AG09319 (cell line): ENCODE results near the gene LRRTM4.

Experiments
- DNase-seq: peaks from one replicate; pipeline ENCODE4 v3.0.0-alpha.2; 2010; ENCODE audit warnings: low read depth; ENCODE audit errors: extremely low read depth
- TF ChIP-seq, protein P1 (sequence below): IDR thresholded peaks from 2 replicates; pipeline ENCODE4 v1.5.1; 2011; ENCODE audit warnings: low read depth, mild to moderate bottlenecking, inconsistent platforms, low read length, moderate library complexity

LRRTM4 gene

DNA sequence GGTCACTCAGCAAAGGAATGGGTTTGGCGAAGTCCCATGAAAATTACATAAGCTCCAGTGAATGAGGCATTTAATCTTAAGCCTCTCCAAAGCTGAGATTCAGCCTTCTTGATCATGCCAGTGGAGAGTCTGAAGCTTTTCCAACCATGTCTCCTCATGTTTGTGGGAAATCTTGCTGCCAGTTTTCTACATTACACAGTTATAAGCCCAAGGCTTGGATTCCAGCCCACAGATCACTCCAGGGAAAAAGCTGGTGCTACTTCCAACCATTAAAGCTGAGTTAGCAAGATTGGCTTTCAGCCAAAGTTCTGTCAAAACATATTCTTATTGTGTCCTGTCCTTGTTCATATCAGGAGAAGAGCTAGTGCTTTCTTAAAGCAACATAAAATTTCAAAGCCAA, 293.8 kb downstream of the LRRTM4 start:
- TF ChIP-seq, protein P1, sequence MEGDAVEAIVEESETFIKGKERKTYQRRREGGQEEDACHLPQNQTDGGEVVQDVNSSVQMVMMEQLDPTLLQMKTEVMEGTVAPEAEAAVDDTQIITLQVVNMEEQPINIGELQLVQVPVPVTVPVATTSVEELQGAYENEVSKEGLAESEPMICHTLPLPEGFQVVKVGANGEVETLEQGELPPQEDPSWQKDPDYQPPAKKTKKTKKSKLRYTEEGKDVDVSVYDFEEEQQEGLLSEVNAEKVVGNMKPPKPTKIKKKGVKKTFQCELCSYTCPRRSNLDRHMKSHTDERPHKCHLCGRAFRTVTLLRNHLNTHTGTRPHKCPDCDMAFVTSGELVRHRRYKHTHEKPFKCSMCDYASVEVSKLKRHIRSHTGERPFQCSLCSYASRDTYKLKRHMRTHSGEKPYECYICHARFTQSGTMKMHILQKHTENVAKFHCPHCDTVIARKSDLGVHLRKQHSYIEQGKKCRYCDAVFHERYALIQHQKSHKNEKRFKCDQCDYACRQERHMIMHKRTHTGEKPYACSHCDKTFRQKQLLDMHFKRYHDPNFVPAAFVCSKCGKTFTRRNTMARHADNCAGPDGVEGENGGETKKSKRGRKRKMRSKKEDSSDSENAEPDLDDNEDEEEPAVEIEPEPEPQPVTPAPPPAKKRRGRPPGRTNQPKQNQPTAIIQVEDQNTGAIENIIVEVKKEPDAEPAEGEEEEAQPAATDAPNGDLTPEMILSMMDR: no peak
- no peak for DNase-seq

DNA sequence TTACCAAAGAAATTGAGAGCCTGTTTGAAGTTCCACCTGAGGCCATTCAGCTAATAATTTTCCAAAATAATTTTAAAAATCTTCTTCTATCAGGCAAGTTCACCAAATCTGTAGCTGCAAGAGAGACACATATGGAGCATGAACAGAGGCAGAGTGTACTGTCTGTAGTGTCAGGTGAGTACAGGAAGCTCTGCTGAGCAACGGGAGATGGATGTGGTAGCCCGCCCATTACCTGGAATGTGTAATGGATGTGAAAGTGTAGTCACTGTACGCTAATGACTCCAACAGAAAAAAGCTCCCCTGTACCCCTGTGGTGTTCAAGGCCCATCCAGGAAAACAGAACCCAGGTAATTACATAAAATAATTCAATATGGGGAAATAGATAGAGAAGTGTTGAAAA, 311.5 kb downstream of the LRRTM4 start:
- no peak for DNase-seq
- TF ChIP-seq, protein P1: no peak

DNA sequence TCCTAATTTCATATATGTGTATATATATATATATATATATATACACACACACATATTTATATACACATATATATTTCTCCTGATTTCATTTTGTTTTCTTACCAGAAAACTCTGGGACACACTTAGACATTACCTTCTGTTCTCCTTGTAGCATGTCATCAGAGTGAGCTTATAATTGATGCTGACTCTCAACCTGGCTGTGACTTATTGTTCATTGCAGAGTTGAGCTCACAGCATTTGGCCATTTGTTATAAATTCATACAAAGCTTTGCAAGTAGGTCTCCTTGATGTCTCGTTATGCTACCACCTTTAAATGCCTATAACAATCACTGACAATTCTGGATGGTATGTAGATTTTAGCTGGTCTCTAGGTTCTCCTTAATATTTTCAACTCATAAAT, 314.8 kb downstream of the LRRTM4 start:
- DNase-seq: no peak
- TF ChIP-seq, protein P1: no peak

DNA sequence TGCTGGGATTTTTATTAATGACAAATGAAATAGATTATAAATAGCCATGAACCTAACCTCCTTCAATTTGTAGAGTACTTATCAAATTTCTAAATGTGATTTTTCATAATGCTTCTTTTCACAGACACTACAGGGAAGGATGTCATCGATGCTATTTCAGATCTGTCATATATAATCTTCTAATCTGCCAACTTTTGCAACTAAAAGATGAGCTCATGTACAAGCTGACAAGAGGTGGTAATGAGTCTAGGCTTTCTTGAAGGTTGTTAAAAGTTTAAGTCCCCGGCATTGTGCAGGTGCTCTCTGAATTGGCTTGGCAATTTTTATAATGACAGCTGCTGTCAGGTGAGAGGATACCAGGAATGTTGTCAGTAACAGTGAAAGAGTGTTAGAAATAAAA, 320.4 kb downstream of the LRRTM4 start:
- DNase-seq: no peak
- TF ChIP-seq, protein P1: no peak

DNA sequence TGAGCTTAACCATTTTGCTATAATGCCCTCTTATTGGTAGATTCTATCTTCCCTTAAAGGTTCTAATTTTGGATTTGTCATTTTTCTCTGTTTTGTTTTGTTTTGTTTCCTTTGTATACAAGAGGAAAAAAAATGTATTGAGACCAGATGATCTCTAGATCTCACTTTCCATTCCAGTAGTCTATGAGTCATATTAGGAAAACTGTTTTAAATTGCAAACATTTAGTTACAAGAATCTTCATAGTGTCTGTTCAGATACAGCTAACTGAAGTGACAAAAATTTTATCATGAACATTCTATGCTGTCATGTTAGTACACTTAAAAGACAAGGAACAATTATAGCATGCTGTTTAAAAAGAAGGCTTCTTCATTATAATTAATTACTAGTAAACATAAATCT, 322.8 kb downstream of the LRRTM4 start:
- TF ChIP-seq, protein P1: no peak
- DNase-seq: no peak

DNA sequence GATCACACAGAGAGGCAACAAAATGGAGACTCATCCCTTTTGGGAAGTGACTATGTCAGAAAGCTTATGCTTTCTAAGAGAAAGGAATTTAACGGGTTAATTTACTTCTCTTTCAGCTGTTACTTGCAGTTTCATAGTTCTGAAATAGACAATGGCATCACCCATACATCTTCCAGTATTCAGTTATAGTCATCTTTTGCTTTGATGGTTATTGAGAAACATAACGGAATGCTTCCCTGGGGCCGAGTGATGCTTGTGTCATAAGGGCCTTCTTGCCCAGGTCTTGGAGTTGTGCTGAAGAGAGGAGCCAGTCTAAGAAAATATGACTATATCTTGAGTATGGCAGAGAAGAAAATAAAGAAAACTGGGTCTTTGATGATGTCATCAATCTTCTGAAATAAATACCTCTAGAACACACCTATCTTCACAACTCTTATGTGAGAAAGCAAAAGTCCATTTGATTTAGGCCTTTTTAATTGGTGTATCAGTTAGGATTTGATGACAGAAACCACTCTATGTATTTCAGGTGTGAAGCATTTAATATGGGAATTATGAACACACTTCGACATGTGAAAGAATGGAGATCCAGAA, 328.2 kb downstream of the LRRTM4 start:
- TF ChIP-seq, protein P1: no peak
- no peak for DNase-seq

DNA sequence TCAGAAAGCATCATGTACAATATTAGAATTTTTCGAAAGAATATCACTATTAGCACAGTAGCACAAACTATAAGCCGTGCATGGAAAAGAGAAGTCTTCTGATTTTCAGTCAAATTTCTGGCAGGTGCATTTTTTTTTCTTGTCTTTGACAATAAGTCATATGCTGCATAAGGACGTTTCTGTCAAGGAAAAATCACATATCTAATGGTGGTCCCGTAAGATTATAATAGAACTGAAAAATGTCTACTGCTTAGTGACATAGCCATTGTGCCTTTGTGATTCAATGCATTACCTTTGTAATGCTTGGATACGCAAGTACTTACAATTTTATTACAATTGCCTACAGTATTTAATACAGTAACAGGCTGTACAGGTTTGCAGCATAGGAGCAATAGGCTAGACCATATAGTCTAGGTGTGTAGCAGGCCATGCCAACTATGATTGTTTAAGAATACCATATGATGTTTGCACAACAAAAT, 329.3 kb downstream of the LRRTM4 start:
- TF ChIP-seq, protein P1: no peak
- no peak for DNase-seq
